Measurements from ENCODE around the gene SMPD2.
"Not testable (repeated sequence)": the region's sequence is repeated elsewhere in the genome, so short reads cannot be mapped to it uniquely, and the experiment has no call there.

The SMPD2 gene

DNA sequence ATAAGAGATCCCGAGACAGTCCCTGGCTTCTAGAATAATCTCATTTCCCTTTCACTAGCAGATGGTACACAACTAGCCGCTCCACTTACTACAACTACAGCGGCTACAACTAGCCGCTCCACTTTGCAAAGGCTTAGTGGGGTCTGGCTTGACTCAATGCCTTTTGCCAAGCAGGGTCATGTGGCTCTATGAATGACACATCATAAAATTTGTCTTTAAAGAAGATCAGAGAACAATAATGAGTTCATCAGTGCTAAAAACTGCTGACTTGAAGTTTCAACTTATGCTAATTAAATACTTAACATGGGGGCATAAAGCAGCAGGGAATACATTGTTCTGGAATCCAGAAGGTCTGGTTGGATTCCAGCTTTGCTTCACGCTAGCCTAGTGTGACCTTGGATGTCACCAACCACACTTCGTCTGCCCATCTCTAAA, 17.1 kb downstream of the SMPD2 start:
- no peak for TF ChIP-seq CTCF (IDR thresholded peaks at IDR 0.05; ENCODE audit: control insufficient read depth, insufficient read depth, low read depth, low read length, missing control alignments)
- no peak for DNase-seq (ENCODE audit: low read depth)
- H3K4me3 ChIP-seq (ENCODE audit: control insufficient read depth, low read depth, low read length): no peak overlapping the region

GRCh38 chr6:109458774-109459531, 18.4 kb downstream of the SMPD2 start:
- no peak for DNase-seq (ENCODE audit: low read depth)
- no peak for TF ChIP-seq CTCF (IDR thresholded peaks at IDR 0.05; ENCODE audit: control insufficient read depth, insufficient read depth, low read depth, low read length, missing control alignments)

DNA sequence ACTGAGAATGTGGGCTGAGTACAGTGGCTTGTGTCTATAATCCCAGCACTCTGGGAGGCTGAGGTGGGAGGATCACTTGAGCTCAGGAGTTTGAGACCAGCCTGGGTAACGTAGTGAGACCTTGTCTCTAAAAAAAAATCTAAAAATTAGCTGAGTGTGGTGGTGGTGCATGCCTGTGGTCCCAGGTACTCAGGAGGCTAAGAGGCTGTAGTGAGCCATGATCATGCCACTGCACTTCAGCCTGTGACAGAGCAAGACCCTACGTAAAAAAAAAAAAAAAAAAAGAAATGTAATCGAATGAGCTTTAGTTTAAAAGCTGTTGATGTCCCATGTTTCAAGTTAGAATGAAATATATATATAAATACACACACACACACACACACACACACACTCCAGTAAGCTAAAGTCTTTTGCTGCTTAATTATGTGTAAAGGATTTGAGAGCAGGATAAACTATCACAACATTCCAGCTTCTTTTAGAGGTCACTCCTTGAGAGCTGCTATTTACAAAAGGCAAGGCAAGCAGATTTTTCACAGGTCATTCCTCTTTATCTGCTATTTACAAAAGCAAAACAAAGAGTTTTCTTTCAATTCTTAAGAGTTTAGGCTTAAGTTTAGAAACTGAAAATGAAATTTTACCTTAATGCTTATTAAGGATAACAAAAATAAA, 19.8 kb downstream of the SMPD2 start:
- no peak for TF ChIP-seq CTCF (IDR thresholded peaks at IDR 0.05; ENCODE audit: control insufficient read depth, insufficient read depth, low read depth, low read length, missing control alignments)
- no peak overlapping the region for H3K4me3 ChIP-seq (ENCODE audit: control insufficient read depth, low read depth, low read length)
- DNase-seq (ENCODE audit: low read depth): no peak

More at GRCh38 chr6:109458774-109459531, 18.4 kb downstream of the SMPD2 start:
- no peak overlapping the region for H3K4me3 ChIP-seq (ENCODE audit: control insufficient read depth, low read depth, low read length)

- not testable (repeated sequence) for DNase-seq (ENCODE audit: low read depth); H3K4me3 ChIP-seq (ENCODE audit: control insufficient read depth, low read depth, low read length)
Observed at GRCh38 chr6:109461205-109461604, 20.7 kb downstream of the SMPD2 start.

- H3K4me3 ChIP-seq (ENCODE audit: control insufficient read depth, low read depth, low read length): no peak overlapping the region
- no peak for DNase-seq (ENCODE audit: low read depth)
- TF ChIP-seq CTCF (IDR thresholded peaks at IDR 0.05; ENCODE audit: control insufficient read depth, insufficient read depth, low read depth, low read length, missing control alignments): no peak
Observed at GRCh38 chr6:109461733-109462526, 21.4 kb downstream of the SMPD2 start.

DNA sequence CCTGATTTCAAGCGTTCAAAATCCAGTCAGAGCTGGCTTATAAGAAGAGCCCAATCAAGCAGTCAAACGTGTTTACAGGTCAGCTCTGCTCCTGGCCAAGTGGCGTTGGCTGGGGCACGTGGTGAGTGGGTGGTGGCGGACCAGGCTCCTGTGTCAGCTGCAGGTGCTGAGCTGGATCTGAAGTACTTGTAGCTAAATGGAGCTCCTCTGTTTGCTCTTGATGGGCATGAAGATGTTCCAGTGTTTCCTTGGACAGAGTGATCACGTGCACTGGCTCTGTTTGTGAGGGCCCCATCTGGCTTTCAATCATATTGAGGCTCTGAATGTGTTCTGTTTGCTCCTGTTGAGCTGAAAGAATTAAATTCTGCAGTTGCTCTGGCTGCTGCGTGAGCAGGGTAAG, 25.2 kb downstream of the SMPD2 start:
- TF ChIP-seq CTCF (IDR thresholded peaks at IDR 0.05; ENCODE audit: control insufficient read depth, insufficient read depth, low read depth, low read length, missing control alignments): no peak
- no peak overlapping the region for H3K4me3 ChIP-seq (ENCODE audit: control insufficient read depth, low read depth, low read length)
- DNase-seq (ENCODE audit: low read depth): no peak
